Brain microvascular endothelial cell (primary cell): ENCODE data around the gene YJEFN3.

Experiments used
- DNase-seq: peaks from one replicate; pipeline ENCODE4 v3.0.0-alpha.2; 2020
- H3K27ac ChIP-seq: fragments of 250-450 bp; sonication (Bioruptor Pico); 2 replicates; pipeline ENCODE4 v1.5.1; 2020; ENCODE audit warnings: mild to moderate bottlenecking, moderate library complexity
- H3K27me3 ChIP-seq: fragments of 250-450 bp; sonication (Bioruptor Pico); replicated peaks from 2 replicates; pipeline ENCODE4 v1.5.1; 2020; ENCODE audit warnings: mild to moderate bottlenecking
- H3K36me3 ChIP-seq: fragments of 250-450 bp; sonication (Bioruptor Pico); replicated peaks from 2 replicates; pipeline ENCODE4 v1.5.1; 2020; ENCODE audit warnings: mild to moderate bottlenecking
- H3K4me3 ChIP-seq: 2 replicates; pipeline ENCODE4 v1.5.1; 2011; ENCODE audit warnings: low read depth, mild to moderate bottlenecking, control low read depth, low read length, moderate library complexity
- CTCF ChIP-seq: IDR thresholded peaks from 2 replicates; pipeline ENCODE4 v1.5.1; 2011; ENCODE audit warnings: low read depth, mild to moderate bottlenecking, moderate library complexity, low read length, control low read depth, inconsistent platforms; ENCODE audit errors: missing control alignments
- in situ Hi-C: cut with HindIII; loops from 2 replicates; pipeline ENCODE4 v1.10.0; 2017; ENCODE audit warnings: low sequenced_read_pairs, low pct_ligation_motif_present

Gene YJEFN3

GRCh38 chr19:19571071-19571786 is 42.5 kb downstream of the YJEFN3 start:
- in situ Hi-C loops: no loop called here
- no peak for TF ChIP-seq CTCF
- DNase-seq: no peak
- Histone ChIP-seq H3K27me3 (no peaks in the 10 kb centered on the region), H3K27ac (no peak overlapping the region), H3K36me3 (no peaks in the 10 kb centered on the region), H3K4me3 (no peak overlapping the region)

GRCh38 chr19:19575411-19575810 is 46.7 kb downstream of the YJEFN3 start:
- no peak for TF ChIP-seq CTCF
- Histone ChIP-seq H3K27me3 (no peaks in the 10 kb centered on the region), H3K4me3 (no peak overlapping the region), H3K27ac (no peak overlapping the region), H3K36me3 (no peaks in the 10 kb centered on the region)
- DNase-seq: no peak
- in situ Hi-C loops: no loop called here

GRCh38 chr19:19578252-19578651 is 49.5 kb downstream of the YJEFN3 start:
- no peaks in the 10 kb centered on the region for H3K27me3 ChIP-seq
- no peak overlapping the region for H3K4me3 ChIP-seq
- DNase-seq: no peak
- no peak overlapping the region for H3K27ac ChIP-seq
- no peak for TF ChIP-seq CTCF
- no peaks in the 10 kb centered on the region for H3K36me3 ChIP-seq
- in situ Hi-C loops: no loop called here

GRCh38 chr19:19579533-19580361 is 51.0 kb downstream of the YJEFN3 start:
- no peaks in the 10 kb centered on the region for H3K27me3 ChIP-seq
- no peak overlapping the region for H3K27ac ChIP-seq
- TF ChIP-seq CTCF: no peak
- H3K36me3 ChIP-seq: no peaks in the 10 kb centered on the region
- H3K4me3 ChIP-seq: no peak overlapping the region
- no peak for DNase-seq
- in situ Hi-C loops: no loop called here

GRCh38 chr19:19580418-19580817 is 51.7 kb downstream of the YJEFN3 start:
- no peak overlapping the region for H3K27ac ChIP-seq
- H3K27me3 ChIP-seq: no peaks in the 10 kb centered on the region
- TF ChIP-seq CTCF: no peak
- H3K4me3 ChIP-seq: no peak overlapping the region
- in situ Hi-C loops: no loop called here
- DNase-seq: no peak
- H3K36me3 ChIP-seq: no peaks in the 10 kb centered on the region

GRCh38 chr19:19581391-19581790 is 52.7 kb downstream of the YJEFN3 start:
- H3K4me3 ChIP-seq: no peak overlapping the region
- in situ Hi-C loops: no loop called here
- no peak for TF ChIP-seq CTCF

More at GRCh38 chr19:19581391-19581790, 52.7 kb downstream of the YJEFN3 start:
- no peak overlapping the region for H3K27ac ChIP-seq
- DNase-seq: no peak
- no peaks in the 10 kb centered on the region for H3K36me3 ChIP-seq
- no peaks in the 10 kb centered on the region for H3K27me3 ChIP-seq
